OCI-LY7 (cell line): ENCODE results near the gene DLGAP1.

Experiments used
- EZH2phosphoT487 ChIP-seq: fragments of 200-600 bp; sonication (generic); IDR thresholded peaks from 2 replicates; pipeline ENCODE4 v1.6.1; 2018; ENCODE audit warnings: low read depth, borderline replicate concordance, mild to moderate bottlenecking, mixed run types, antibody characterized with exemption, low read length, moderate library complexity, mixed read lengths
- TF ChIP-seq, protein P1 (sequence below): fragments of 200-600 bp; sonication (generic); conservative IDR thresholded peaks from 2 replicates; pipeline ENCODE4 v1.5.1; 2014; ENCODE audit warnings: mild to moderate bottlenecking, antibody characterized with exemption, low read length, moderate library complexity, mixed read lengths

DNA sequence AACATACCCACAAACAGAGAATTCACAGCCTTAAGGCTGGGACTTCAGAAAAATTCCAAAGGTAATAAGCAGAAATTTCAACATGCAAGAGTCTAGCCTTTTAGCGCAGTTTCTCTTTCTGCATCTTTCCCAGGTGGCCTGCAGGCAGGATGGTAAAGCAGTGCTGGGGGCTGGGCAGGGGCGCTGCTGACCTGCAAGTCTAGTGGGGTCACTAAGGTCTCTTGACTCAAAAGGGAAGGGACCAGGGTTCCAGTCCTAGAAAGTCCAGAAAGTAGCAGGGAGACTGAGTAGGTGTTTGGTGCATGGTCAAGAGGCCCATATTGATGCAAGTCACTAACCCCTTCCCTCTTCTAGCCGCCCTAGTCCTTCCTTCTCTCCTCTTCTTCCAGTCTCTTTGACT lies 835.9 kb downstream of the DLGAP1 start:
- TF ChIP-seq, protein P1, sequence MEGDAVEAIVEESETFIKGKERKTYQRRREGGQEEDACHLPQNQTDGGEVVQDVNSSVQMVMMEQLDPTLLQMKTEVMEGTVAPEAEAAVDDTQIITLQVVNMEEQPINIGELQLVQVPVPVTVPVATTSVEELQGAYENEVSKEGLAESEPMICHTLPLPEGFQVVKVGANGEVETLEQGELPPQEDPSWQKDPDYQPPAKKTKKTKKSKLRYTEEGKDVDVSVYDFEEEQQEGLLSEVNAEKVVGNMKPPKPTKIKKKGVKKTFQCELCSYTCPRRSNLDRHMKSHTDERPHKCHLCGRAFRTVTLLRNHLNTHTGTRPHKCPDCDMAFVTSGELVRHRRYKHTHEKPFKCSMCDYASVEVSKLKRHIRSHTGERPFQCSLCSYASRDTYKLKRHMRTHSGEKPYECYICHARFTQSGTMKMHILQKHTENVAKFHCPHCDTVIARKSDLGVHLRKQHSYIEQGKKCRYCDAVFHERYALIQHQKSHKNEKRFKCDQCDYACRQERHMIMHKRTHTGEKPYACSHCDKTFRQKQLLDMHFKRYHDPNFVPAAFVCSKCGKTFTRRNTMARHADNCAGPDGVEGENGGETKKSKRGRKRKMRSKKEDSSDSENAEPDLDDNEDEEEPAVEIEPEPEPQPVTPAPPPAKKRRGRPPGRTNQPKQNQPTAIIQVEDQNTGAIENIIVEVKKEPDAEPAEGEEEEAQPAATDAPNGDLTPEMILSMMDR = no peak
- TF ChIP-seq EZH2phosphoT487 = no peak
